OCI-LY1 (cell line): ENCODE data around the gene EML1.

Source experiments
- H2AFZ ChIP-seq: fragments of 200-600 bp; sonication (generic), shearing (Covaris generic); 2 replicates; pipeline ENCODE4 v1.6.0; 2014; ENCODE audit warnings: antibody characterized with exemption, mild to moderate bottlenecking, low read length
- H3F3A ChIP-seq: fragments of 200-600 bp; sonication (generic), shearing (Covaris generic); 2 replicates; pipeline ENCODE4 v1.6.0; 2014; ENCODE audit warnings: mild to moderate bottlenecking, antibody characterized with exemption, low read length, moderate library complexity; ENCODE audit not compliant: insufficient read depth
- H3K27ac ChIP-seq: fragments of 200-600 bp; sonication (generic); 2 replicates; pipeline ENCODE4 v1.5.1; 2014; ENCODE audit warnings: low read length, mixed run types, mild to moderate bottlenecking, low read depth; ENCODE audit not compliant: poor library complexity, severe bottlenecking
- H3K27me3 ChIP-seq: fragments of 200-600 bp; sonication (generic); 2 replicates; pipeline ENCODE4 v1.6.0; 2014; ENCODE audit warnings: antibody characterized with exemption, mild to moderate bottlenecking, low read length, moderate library complexity; ENCODE audit not compliant: insufficient read depth
- H3K36me3 ChIP-seq: fragments of 200-600 bp; sonication (generic); 2 replicates; pipeline ENCODE4 v1.6.1; 2014; ENCODE audit warnings: mild to moderate bottlenecking, antibody characterized with exemption, low read length, moderate library complexity, mixed read lengths; ENCODE audit not compliant: insufficient read depth
- H3K4me1 ChIP-seq: fragments of 200-600 bp; sonication (generic); 2 replicates; pipeline ENCODE4 v1.5.1; 2014; ENCODE audit warnings: mild to moderate bottlenecking, low read length, moderate library complexity; ENCODE audit not compliant: insufficient read depth, severe bottlenecking
- H3K4me2 ChIP-seq: fragments of 200-600 bp; sonication (generic), shearing (Covaris generic); 2 replicates; pipeline ENCODE4 v1.6.1; 2014; ENCODE audit warnings: low read length
- H3K4me3 ChIP-seq: fragments of 200-600 bp; sonication (generic); 2 replicates; pipeline ENCODE4 v1.5.1; 2014; ENCODE audit warnings: low read length, low read depth, mild to moderate bottlenecking, mixed read lengths; ENCODE audit not compliant: poor library complexity, severe bottlenecking
- H3K79me2 ChIP-seq: fragments of 200-600 bp; shearing (Covaris generic); 2 replicates; pipeline ENCODE4 v1.6.1; 2016; ENCODE audit warnings: mixed run types, low read length, mixed read lengths; ENCODE audit not compliant: insufficient read depth
- H3K9ac ChIP-seq: fragments of 200-600 bp; sonication (generic), shearing (Covaris generic); 2 replicates; pipeline ENCODE4 v1.6.1; 2014; ENCODE audit warnings: mild to moderate bottlenecking, low read length, mixed read lengths
- H3K9me2 ChIP-seq: fragments of 200-600 bp; sonication (generic), shearing (Covaris generic); 2 replicates; pipeline ENCODE4 v1.6.1; 2014; ENCODE audit warnings: low read depth, mild to moderate bottlenecking, low read length, mixed read lengths
- H3K9me3 ChIP-seq: fragments of 200-600 bp; shearing (Covaris generic); 2 replicates; pipeline ENCODE4 v1.6.1; 2014; ENCODE audit warnings: low read length, mixed read lengths
- H4K20me1 ChIP-seq: fragments of 200-600 bp; sonication (generic), shearing (Covaris generic); 2 replicates; pipeline ENCODE4 v1.6.0; 2016; ENCODE audit warnings: mild to moderate bottlenecking, low read length; ENCODE audit not compliant: insufficient read depth
- CTCF ChIP-seq: fragments of 200-600 bp; sonication (generic), shearing (Covaris generic); IDR thresholded peaks from 2 replicates; pipeline ENCODE4 v1.5.1; 2017; ENCODE audit warnings: mild to moderate bottlenecking, antibody characterized with exemption, low read length, moderate library complexity, mixed read lengths
- EZH2 ChIP-seq: fragments of 200-600 bp; sonication (generic), shearing (Covaris generic); IDR thresholded peaks from 2 replicates; pipeline ENCODE4 v1.8.0; 2017; ENCODE audit warnings: borderline replicate concordance, mixed run types, mild to moderate bottlenecking, antibody characterized with exemption, low read length, moderate library complexity, mixed read lengths

The EML1 gene

GRCh38 chr14:99885649-99885958, 92.4 kb downstream of the EML1 start:
- H3K27me3 ChIP-seq: no peaks in the 10 kb centered on the region
- no peak overlapping the region for H3K4me2 ChIP-seq
- no peaks in the 10 kb centered on the region for H4K20me1 ChIP-seq
- no peaks in the 10 kb centered on the region for H3K36me3 ChIP-seq
- no peaks in the 10 kb centered on the region for H3K4me1 ChIP-seq
- no peaks in the 10 kb centered on the region for H3K9me2 ChIP-seq
- H3K9ac ChIP-seq: no peak overlapping the region
- H3K9me3 ChIP-seq: no peaks in the 10 kb centered on the region
- no peak overlapping the region for H2AFZ ChIP-seq
- no peaks in the 10 kb centered on the region for H3F3A ChIP-seq
- no peak for TF ChIP-seq EZH2
- no peak; the same call in 1 of the 2 replicates for TF ChIP-seq CTCF
- H3K79me2 ChIP-seq: no peaks in the 10 kb centered on the region
- no peak overlapping the region for H3K4me3 ChIP-seq
- H3K27ac ChIP-seq: no peak overlapping the region

- Histone ChIP-seq H3K9me2 (no peaks in the 10 kb centered on the region), H3K36me3 (no peaks in the 10 kb centered on the region), H4K20me1 (no peaks in the 10 kb centered on the region), H3K4me1 (no peaks in the 10 kb centered on the region), H3K27ac (no peak overlapping the region), H3K4me3 (no peak overlapping the region), H2AFZ (no peak overlapping the region), H3K27me3 (no peaks in the 10 kb centered on the region), H3K9ac (no peak overlapping the region), H3F3A (no peaks in the 10 kb centered on the region), H3K4me2 (no peak overlapping the region), H3K9me3 (no peaks in the 10 kb centered on the region), H3K79me2 (no peaks in the 10 kb centered on the region)
- TF ChIP-seq EZH2 (no peak), CTCF (no peak)
Measured at GRCh38 chr14:99887407-99887806, 94.2 kb downstream of the EML1 start.

DNA sequence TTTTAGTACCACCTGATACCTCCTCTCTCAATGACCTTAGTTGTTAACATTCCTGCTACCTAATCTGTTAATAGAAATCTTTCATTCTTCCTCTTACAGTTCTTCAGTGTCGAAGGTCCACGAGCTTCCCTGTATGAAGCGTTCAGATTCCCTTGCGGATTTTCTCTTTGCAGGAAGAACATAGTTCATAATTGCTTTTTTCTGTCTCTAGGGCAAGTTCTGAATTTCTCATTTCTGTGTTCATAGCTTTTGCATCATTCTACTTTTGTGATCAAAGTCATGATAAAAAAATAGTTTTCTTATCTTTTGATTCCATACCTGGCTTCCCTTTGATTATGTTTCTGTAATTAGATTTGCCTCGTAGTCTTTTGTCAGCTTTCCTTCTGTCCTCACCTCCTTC, 94.9 kb downstream of the EML1 start:
- H3F3A ChIP-seq: no peaks in the 10 kb centered on the region
- H3K36me3 ChIP-seq: no peaks in the 10 kb centered on the region
- no peaks in the 10 kb centered on the region for H3K4me1 ChIP-seq
- no peaks in the 10 kb centered on the region for H3K9me3 ChIP-seq
- H2AFZ ChIP-seq: no peak overlapping the region
- H3K27ac ChIP-seq: no peak overlapping the region
- no peaks in the 10 kb centered on the region for H3K79me2 ChIP-seq
- TF ChIP-seq EZH2 (no peak), CTCF (no peak)
- no peaks in the 10 kb centered on the region for H3K27me3 ChIP-seq
- no peaks in the 10 kb centered on the region for H4K20me1 ChIP-seq
- no peak overlapping the region for H3K4me3 ChIP-seq
- no peaks in the 10 kb centered on the region for H3K9me2 ChIP-seq
- no peak overlapping the region for H3K4me2 ChIP-seq
- H3K9ac ChIP-seq: no peak overlapping the region
